NOMO-1 (cell line): Measurements from ENCODE around the gene C20orf144.

Experiments
- DNase-seq, 2 experiments: peaks; one replicate each; lab custom pipeline; 2025; ENCODE audit not compliant: unreplicated experiment in 2 of 2; lab: John Stamatoyannopoulos, UW

The C20orf144 gene

GRCh38 chr20:33664085-33664761, 2.1 kb downstream of the C20orf144 start:
- no peak for DNase-seq

- no peak for DNase-seq
Observed at GRCh38 chr20:33664762-33665144, 2.6 kb downstream of the C20orf144 start.

GRCh38 chr20:33666293-33667244, 4.4 kb downstream of the C20orf144 start, which contains the start of gene ACTL10:
TSS of gene ACTL10 (plus strand) at chr20:33666943. CDS start at chr20:33667498, 555 bp downstream.
- peak; percentile 99 for DNase-seq

- no peak for DNase-seq
Observed at GRCh38 chr20:33667245-33667675, 5.1 kb downstream of the C20orf144 start.

GRCh38 chr20:33667676-33668465, 5.7 kb downstream of the C20orf144 start:
- DNase-seq = peak; percentile 68 to 80

- no peak for DNase-seq
Observed at GRCh38 chr20:33668466-33669155, 6.5 kb downstream of the C20orf144 start.

GRCh38 chr20:33669224-33669623, 7.1 kb downstream of the C20orf144 start:
- DNase-seq = no peak

GRCh38 chr20:33669873-33670640, 7.9 kb downstream of the C20orf144 start:
- no peak for DNase-seq

- no peak for DNase-seq
Observed at GRCh38 chr20:33670715-33671499, 8.8 kb downstream of the C20orf144 start.

GRCh38 chr20:33671573-33672288, 9.6 kb downstream of the C20orf144 start:
- DNase-seq = no peak

GRCh38 chr20:33672426-33673113, 10.4 kb downstream of the C20orf144 start:
- no peak for DNase-seq

- no peak for DNase-seq
Observed at GRCh38 chr20:33673114-33673409, 10.9 kb downstream of the C20orf144 start.

GRCh38 chr20:33673410-33674293, 11.5 kb downstream of the C20orf144 start:
- peak in 1 of 2 experiments; percentile 49 for DNase-seq

GRCh38 chr20:33674294-33675135, 12.4 kb downstream of the C20orf144 start, which contains the start of gene NECAB3:
TSS of gene NECAB3 (minus strand) at chr20:33674428. CDS start at chr20:33674352, 76 bp downstream.
- peak; percentile 52 to 69 for DNase-seq

GRCh38 chr20:33675136-33675959, 13.2 kb downstream of the C20orf144 start:
- DNase-seq = no peak
